ENCODE data around the gene MYO3A.

DNA sequence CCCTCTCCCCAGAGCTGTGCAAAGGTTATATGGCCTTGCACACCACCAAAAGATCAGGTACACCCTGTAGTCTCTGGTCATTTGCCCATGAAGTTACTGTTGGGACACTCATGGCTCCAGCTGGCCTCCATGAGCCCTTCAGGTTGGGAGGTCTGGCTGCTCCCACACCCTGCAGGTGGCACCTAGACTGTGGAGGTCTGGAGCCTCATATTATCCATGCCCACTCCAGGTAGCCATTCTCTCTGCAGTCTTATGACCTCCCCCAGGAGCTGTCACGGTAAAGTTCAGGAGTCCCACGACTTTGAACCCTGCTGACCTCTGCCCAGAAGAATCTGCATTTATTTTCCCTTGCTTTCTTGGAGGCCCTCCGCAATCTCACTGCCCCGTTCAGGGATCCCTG lies 243.3 kb downstream of the MYO3A start:
- TF ChIP-seq EZH2 (IDR thresholded peaks at IDR 0.05; ENCODE audit: low read length): no peak
- TF ChIP-seq, protein P1, sequence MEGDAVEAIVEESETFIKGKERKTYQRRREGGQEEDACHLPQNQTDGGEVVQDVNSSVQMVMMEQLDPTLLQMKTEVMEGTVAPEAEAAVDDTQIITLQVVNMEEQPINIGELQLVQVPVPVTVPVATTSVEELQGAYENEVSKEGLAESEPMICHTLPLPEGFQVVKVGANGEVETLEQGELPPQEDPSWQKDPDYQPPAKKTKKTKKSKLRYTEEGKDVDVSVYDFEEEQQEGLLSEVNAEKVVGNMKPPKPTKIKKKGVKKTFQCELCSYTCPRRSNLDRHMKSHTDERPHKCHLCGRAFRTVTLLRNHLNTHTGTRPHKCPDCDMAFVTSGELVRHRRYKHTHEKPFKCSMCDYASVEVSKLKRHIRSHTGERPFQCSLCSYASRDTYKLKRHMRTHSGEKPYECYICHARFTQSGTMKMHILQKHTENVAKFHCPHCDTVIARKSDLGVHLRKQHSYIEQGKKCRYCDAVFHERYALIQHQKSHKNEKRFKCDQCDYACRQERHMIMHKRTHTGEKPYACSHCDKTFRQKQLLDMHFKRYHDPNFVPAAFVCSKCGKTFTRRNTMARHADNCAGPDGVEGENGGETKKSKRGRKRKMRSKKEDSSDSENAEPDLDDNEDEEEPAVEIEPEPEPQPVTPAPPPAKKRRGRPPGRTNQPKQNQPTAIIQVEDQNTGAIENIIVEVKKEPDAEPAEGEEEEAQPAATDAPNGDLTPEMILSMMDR (optimal IDR thresholded peaks at IDR 0.05 in 1 of 3, IDR thresholded peaks at IDR 0.05 in 1 of 3, conservative IDR thresholded peaks at IDR 0.05 in 1 of 3; ENCODE audit: extremely low read depth in 1 of 3, insufficient read depth in 2 of 3, low read length in 3 of 3): no peak
